Right atrium auricular region (tissue), 2 donors: ENCODE results near the gene NAV3. TPM values are rescaled to one million over a fixed set of nuclear protein-coding genes. Genes with fewer than 3 reads are reported as not detected.

Experiments
- DNase-seq: peaks from one replicate; pipeline ENCODE4 v3.0.0-alpha.2; 2019; ENCODE audit warnings: low spot score
- H3K27ac ChIP-seq, 2 donors: fragments of 200-600 bp; sonication (generic); 1 replicate in 1 of 2; 2 replicates in 1 of 2; pipeline ENCODE4 v1.5.1; 2016 to 2019
- H3K27me3 ChIP-seq, 2 donors: fragments of 200-600 bp; sonication (generic); one replicate each; pipeline versions ENCODE4 v1.5.1 to v1.6.0; 2017 to 2019
- H3K36me3 ChIP-seq: fragments of 200-600 bp; sonication (generic); one replicate; pipeline ENCODE4 v1.5.1; 2016
- H3K4me1 ChIP-seq, 2 donors: fragments of 200-600 bp; sonication (generic); one replicate each; pipeline versions ENCODE4 v1.5.1 to v1.6.0; 2017 to 2019
- H3K4me3 ChIP-seq, 2 donors: fragments of 200-600 bp; sonication (generic); 1 replicate in 1 of 2; 2 replicates in 1 of 2; pipeline ENCODE4 v1.5.1; 2017 to 2019; ENCODE audit warnings: mild to moderate bottlenecking in 1 of 2, moderate library complexity in 1 of 2
- H3K9me3 ChIP-seq, 2 donors: fragments of 200-600 bp; sonication (generic); one replicate each; pipeline ENCODE4 v1.5.1; 2019
- total RNA-seq, 2 donors: library from RNA; depleted of rRNA; stranded (reverse); fragments of >200 nt; gene quantifications; one replicate each; pipeline ENCODE4 v1.1.0, GENCODE V29; 2016
- TF ChIP-seq, protein P1 (sequence below), 2 donors: fragments of 200-600 bp; sonication (generic); IDR thresholded peaks; one replicate each; pipeline ENCODE4 v1.5.1; 2019; ENCODE audit warnings: antibody characterized with exemption in 2 of 2

NAV3 gene
- total RNA-seq, 2 donors from 2014 or later = 4.4 to 5.1 TPM

GRCh38 chr12:77845831-77846230, 15.1 kb downstream of the NAV3 start:
- TF ChIP-seq, protein P1, sequence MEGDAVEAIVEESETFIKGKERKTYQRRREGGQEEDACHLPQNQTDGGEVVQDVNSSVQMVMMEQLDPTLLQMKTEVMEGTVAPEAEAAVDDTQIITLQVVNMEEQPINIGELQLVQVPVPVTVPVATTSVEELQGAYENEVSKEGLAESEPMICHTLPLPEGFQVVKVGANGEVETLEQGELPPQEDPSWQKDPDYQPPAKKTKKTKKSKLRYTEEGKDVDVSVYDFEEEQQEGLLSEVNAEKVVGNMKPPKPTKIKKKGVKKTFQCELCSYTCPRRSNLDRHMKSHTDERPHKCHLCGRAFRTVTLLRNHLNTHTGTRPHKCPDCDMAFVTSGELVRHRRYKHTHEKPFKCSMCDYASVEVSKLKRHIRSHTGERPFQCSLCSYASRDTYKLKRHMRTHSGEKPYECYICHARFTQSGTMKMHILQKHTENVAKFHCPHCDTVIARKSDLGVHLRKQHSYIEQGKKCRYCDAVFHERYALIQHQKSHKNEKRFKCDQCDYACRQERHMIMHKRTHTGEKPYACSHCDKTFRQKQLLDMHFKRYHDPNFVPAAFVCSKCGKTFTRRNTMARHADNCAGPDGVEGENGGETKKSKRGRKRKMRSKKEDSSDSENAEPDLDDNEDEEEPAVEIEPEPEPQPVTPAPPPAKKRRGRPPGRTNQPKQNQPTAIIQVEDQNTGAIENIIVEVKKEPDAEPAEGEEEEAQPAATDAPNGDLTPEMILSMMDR (IDR thresholded peaks at IDR 0.05) = no peak

DNA sequence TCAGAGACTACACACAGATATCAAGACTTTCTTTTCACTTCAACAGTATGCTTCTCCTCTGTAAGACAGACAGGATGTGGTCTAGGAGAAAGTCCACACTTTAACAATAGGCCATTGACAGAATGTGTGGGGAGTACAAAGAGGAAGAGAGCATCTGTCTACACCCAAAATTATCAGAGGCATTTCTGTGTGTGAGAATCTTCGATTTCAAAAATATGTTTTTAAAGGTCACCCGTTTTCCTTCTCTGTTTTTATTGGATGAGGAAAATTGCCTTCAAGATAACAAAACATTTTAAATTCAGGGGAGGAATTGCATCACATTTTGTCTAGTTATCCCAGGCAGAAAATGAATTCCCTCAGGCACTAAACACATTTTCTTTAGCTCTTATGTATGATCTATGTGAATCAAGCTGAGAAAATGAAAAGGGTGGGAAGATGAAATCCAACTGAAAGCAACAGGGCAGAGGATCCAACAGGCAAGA, 16.4 kb downstream of the NAV3 start:
- H3K27ac ChIP-seq = peak overlapping the region; percentile 62 to 86

More at GRCh38 chr12:77845831-77846230, 15.1 kb downstream of the NAV3 start:
- no peaks in the 10 kb centered on the region for H3K9me3 ChIP-seq
- no peak overlapping the region for H3K27ac ChIP-seq
- no peaks in the 10 kb centered on the region for H3K27me3 ChIP-seq
- no peak overlapping the region for H3K4me3 ChIP-seq
- peaks cover 0 to 22% of the 10 kb centered on the region in 2 donors for H3K4me1 ChIP-seq
- DNase-seq = no peak
- H3K36me3 ChIP-seq = no peaks in the 10 kb centered on the region

GRCh38 chr12:77847680-77848431, 17.2 kb downstream of the NAV3 start:
- no peak overlapping the region for H3K4me3 ChIP-seq
- no peak for DNase-seq

More for the DNA sequence above, 16.4 kb downstream of the NAV3 start:
- DNase-seq = no peak
- peaks cover 0 to 22% of the 10 kb centered on the region in 2 donors for H3K4me1 ChIP-seq
- H3K27me3 ChIP-seq = no peaks in the 10 kb centered on the region
- TF ChIP-seq, protein P1 (IDR thresholded peaks at IDR 0.05) = no peak
- no peaks in the 10 kb centered on the region for H3K9me3 ChIP-seq
- H3K36me3 ChIP-seq = no peaks in the 10 kb centered on the region
- H3K4me3 ChIP-seq = no peak overlapping the region

DNA sequence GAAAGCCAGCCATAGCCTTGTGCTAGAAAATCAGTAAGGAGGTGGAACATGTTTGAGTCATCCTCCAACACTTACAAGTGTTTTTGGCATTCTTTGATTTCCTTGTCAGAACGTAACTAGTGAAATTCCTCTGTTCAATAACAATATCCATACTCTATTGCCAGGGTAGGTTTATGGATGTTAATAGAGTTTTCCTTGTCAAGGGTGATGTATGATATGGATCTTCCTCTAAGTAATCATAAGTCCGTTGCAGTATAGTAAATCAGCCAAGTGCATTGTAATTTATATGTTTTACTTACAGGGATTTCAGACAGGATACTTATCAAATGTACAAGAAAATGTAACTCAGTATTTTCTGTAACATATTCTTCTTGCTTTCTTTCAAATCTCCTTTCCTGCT, 19.4 kb downstream of the NAV3 start:
- Histone ChIP-seq H3K36me3 (no peaks in the 10 kb centered on the region), H3K4me1 (peaks cover 0 to 22% of the 10 kb centered on the region in 2 donors), H3K4me3 (no peak overlapping the region), H3K9me3 (no peaks in the 10 kb centered on the region), H3K27ac (no peak overlapping the region), H3K27me3 (no peaks in the 10 kb centered on the region)
- TF ChIP-seq, protein P1 (IDR thresholded peaks at IDR 0.05) = no peak
- DNase-seq = no peak

More at GRCh38 chr12:77847680-77848431, 17.2 kb downstream of the NAV3 start:
- Histone ChIP-seq H3K9me3 (no peaks in the 10 kb centered on the region), H3K4me1 (peaks cover 0 to 22% of the 10 kb centered on the region in 2 donors), H3K27ac (peak overlapping the region; percentile 62 to 86), H3K36me3 (no peaks in the 10 kb centered on the region), H3K27me3 (no peaks in the 10 kb centered on the region)
- TF ChIP-seq, protein P1 (IDR thresholded peaks at IDR 0.05) = no peak

DNA sequence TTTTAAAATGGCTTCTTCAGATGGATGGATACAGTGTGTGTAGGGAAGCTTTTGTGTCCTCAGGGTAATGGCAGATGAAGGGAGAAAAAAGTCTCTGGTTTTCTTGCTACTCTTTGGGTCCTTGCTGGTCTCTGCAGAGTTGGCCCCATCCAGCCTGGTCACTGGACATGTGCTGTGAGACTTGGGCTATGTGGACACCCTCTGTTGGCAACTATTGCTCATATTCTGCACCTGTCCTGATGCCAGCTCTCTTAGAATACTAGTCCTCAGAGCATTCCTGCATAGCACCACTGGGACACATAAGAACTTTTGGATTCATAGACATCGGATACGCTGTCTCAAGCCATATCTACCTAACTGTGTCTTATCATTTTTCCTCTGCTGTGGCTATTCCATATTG, 20.0 kb downstream of the NAV3 start:
- no peak overlapping the region for H3K27ac ChIP-seq
- H3K27me3 ChIP-seq = no peaks in the 10 kb centered on the region
- no peak overlapping the region for H3K4me3 ChIP-seq
- DNase-seq = no peak
- H3K36me3 ChIP-seq = no peaks in the 10 kb centered on the region
- TF ChIP-seq, protein P1 (IDR thresholded peaks at IDR 0.05) = no peak
- no peaks in the 10 kb centered on the region for H3K9me3 ChIP-seq
- peaks cover 0 to 22% of the 10 kb centered on the region in 2 donors for H3K4me1 ChIP-seq
